PC-9 (cell line): Measurements from ENCODE around the gene KIF24. TPM values are rescaled to one million over a fixed set of nuclear protein-coding genes. Genes with fewer than 3 reads are reported as not detected.

Experiments
- BruUV-seq: library from RNA; stranded (reverse); fragments of 400-500 nt; replicated peaks from 2 replicates; lab custom pipeline; 2021; lab: Mats Ljungman, UMichigan
- CTCF ChIA-PET: fragments of 300-600 bp; sonication (Branson Sonifier 250); formaldehyde crosslinking; loops from one replicate; lab custom pipeline; 2022; ENCODE audit warnings: antibody characterized with exemption; lab: Charles Lee
- POLR2A ChIA-PET: fragments of 300-600 bp; sonication (Branson Sonifier 250); formaldehyde crosslinking; loops from one replicate; lab custom pipeline; 2022; ENCODE audit warnings: antibody characterized with exemption; ENCODE audit not compliant: unreplicated experiment; lab: Charles Lee
- DNase-seq, 2 experiments: peaks; one replicate each; pipeline versions ENCODE4 v3.0.0 to v3.0.0-alpha.2; 2015 to 2022; ENCODE audit warnings: mixed read lengths in 1 of 2
- H2AFZ ChIP-seq: fragments of 200-600 bp; sonication (generic); 2 replicates; pipeline ENCODE4 v1.8.1; 2017; ENCODE audit warnings: antibody characterized with exemption
- H3F3A ChIP-seq: fragments of 200-600 bp; sonication (generic); 2 replicates; pipeline ENCODE4 v1.8.1; 2017; ENCODE audit warnings: antibody characterized with exemption, mild to moderate bottlenecking, low read depth; ENCODE audit not compliant: insufficient read depth
- H3K27ac ChIP-seq: fragments of 200-600 bp; sonication (generic); 2 replicates; pipeline ENCODE4 v1.6.1; 2016; ENCODE audit warnings: mixed run types
- H3K27me3 ChIP-seq: fragments of 200-600 bp; sonication (generic); 2 replicates; pipeline ENCODE4 v1.6.1; 2016; ENCODE audit warnings: low read depth, mixed run types; ENCODE audit not compliant: insufficient read depth
- H3K36me3 ChIP-seq: fragments of 200-600 bp; sonication (generic); 2 replicates; pipeline ENCODE4 v1.6.1; 2016; ENCODE audit warnings: low read depth, mixed run types
- H3K4me1 ChIP-seq: fragments of 200-600 bp; sonication (generic); replicated peaks from 2 replicates; pipeline ENCODE4 v1.6.1; 2016; ENCODE audit warnings: mixed run types; ENCODE audit not compliant: insufficient read depth
- H3K4me2 ChIP-seq: fragments of 200-600 bp; sonication (generic); 2 replicates; pipeline ENCODE4 v1.6.1; 2017; ENCODE audit warnings: mixed run types
- H3K4me3 ChIP-seq: fragments of 200-600 bp; sonication (generic); 2 replicates; pipeline ENCODE4 v1.6.1; 2016; ENCODE audit warnings: mixed run types
- H3K79me2 ChIP-seq: fragments of 200-600 bp; sonication (generic); 2 replicates; pipeline ENCODE4 v1.6.1; 2017; ENCODE audit warnings: low read depth, mixed run types
- H3K9me2 ChIP-seq: fragments of 200-600 bp; sonication (generic); 2 replicates; pipeline ENCODE4 v1.8.1; 2017; ENCODE audit warnings: mild to moderate bottlenecking; ENCODE audit not compliant: insufficient read depth
- H3K9me3 ChIP-seq: fragments of 200-600 bp; sonication (generic); 2 replicates; pipeline ENCODE4 v1.8.1; 2016; ENCODE audit warnings: low read depth; ENCODE audit not compliant: insufficient read depth
- H4K20me1 ChIP-seq: fragments of 200-600 bp; sonication (generic); 2 replicates; pipeline ENCODE4 v1.8.1; 2017; ENCODE audit not compliant: insufficient read depth
- EZH2 ChIP-seq: fragments of 200-600 bp; sonication (generic); IDR thresholded peaks from 2 replicates; pipeline ENCODE4 v1.8.0; 2017; ENCODE audit warnings: antibody characterized with exemption, low read depth
- intact Hi-C: fragments of 100-400 bp; cut with micrococcal nuclease; formaldehyde crosslinking; loops from one replicate; pipeline ENCODE4 v1.10.0; 2022; ENCODE audit not compliant: unreplicated experiment
- total RNA-seq: library from RNA; stranded (reverse); gene quantifications from 2 replicates; pipeline ENCODE4 v1.2.3, GENCODE V29; 2021
- TF ChIP-seq, protein P1 (sequence below): fragments of 200-600 bp; sonication (generic); conservative IDR thresholded peaks from 2 replicates; pipeline ENCODE4 v1.6.1; 2017; ENCODE audit warnings: mixed run types, antibody characterized with exemption, mild to moderate bottlenecking, moderate library complexity

KIF24 gene
- total RNA-seq, 1 experiment from 2014 or later = 6.9 TPM

DNA sequence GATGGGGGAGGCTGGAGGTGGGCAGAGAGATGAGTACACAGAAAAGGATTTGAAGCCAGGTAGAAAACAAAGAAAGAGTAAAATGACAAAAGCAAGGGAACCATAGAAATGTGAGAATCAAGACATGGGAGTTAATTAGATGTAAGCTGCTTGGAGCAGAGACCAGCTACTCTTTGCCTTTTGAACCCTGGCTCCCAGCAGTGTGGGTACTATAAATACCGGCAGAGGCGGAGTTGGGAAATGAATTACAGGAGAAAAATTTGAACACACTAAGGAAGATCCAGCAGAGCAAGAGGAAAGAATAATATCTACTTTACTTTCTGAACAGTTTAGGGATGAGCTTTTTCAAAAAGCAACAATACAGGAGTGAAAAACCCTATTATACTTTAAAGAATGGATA is 36.5 kb downstream of the KIF24 start:
- Histone ChIP-seq H3K4me2 (no peak overlapping the region), H3K36me3 (no peaks in the 10 kb centered on the region), H3K4me3 (no peak overlapping the region), H3K27ac (no peak overlapping the region), H3K4me1 (no peaks in the 10 kb centered on the region), H3K79me2 (no peaks in the 10 kb centered on the region), H4K20me1 (no peaks in the 10 kb centered on the region), H3K9me3 (no peaks in the 10 kb centered on the region), H3F3A (no peaks in the 10 kb centered on the region), H2AFZ (no peak overlapping the region), H3K9me2 (no peaks in the 10 kb centered on the region), H3K27me3 (no peaks in the 10 kb centered on the region)
- ChIA-PET CTCF (no interaction called here), POLR2A (interaction anchor here (0.6 kb wide), 1 partner anchor 237 kb away, joined by 8 read pairs; no protein-coding TSS in a partner anchor)
- TF ChIP-seq EZH2 = no peak
- TF ChIP-seq, protein P1, sequence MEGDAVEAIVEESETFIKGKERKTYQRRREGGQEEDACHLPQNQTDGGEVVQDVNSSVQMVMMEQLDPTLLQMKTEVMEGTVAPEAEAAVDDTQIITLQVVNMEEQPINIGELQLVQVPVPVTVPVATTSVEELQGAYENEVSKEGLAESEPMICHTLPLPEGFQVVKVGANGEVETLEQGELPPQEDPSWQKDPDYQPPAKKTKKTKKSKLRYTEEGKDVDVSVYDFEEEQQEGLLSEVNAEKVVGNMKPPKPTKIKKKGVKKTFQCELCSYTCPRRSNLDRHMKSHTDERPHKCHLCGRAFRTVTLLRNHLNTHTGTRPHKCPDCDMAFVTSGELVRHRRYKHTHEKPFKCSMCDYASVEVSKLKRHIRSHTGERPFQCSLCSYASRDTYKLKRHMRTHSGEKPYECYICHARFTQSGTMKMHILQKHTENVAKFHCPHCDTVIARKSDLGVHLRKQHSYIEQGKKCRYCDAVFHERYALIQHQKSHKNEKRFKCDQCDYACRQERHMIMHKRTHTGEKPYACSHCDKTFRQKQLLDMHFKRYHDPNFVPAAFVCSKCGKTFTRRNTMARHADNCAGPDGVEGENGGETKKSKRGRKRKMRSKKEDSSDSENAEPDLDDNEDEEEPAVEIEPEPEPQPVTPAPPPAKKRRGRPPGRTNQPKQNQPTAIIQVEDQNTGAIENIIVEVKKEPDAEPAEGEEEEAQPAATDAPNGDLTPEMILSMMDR = no peak
- intact Hi-C loops = no loop called here
- no TSS peak for BruUV-seq
- no peak for DNase-seq

DNA sequence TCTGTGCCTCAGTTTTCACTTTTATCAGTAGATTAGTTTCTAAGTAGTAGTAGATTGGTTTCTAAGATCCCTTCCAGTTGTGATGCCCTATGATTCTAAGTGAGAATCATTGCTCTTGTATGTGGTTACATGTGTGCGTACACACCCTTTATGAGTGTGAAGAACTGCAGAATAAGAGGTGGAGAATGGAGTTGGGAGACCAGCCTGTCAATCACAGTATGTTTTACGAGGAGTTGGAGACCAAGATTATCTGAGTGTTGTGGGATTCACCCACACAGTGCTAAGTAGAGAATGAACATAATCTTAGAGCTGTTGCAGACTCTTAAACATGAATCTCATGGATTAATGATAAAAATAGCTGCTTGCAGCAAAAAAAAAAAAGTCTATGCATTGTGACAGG is 37.6 kb downstream of the KIF24 start:
- no peaks in the 10 kb centered on the region for H3K36me3 ChIP-seq
- no peak overlapping the region for H3K4me2 ChIP-seq
- no peak for DNase-seq
- H2AFZ ChIP-seq = no peak overlapping the region
- H3K27me3 ChIP-seq = no peaks in the 10 kb centered on the region
- intact Hi-C loops = no loop called here
- no peak overlapping the region for H3K4me3 ChIP-seq
- no peaks in the 10 kb centered on the region for H3K9me2 ChIP-seq
- H3K9me3 ChIP-seq = no peaks in the 10 kb centered on the region
- no TSS peak for BruUV-seq
- H3K27ac ChIP-seq = no peak overlapping the region
- no peaks in the 10 kb centered on the region for H3K79me2 ChIP-seq
- ChIA-PET POLR2A (no interaction called here), CTCF (no interaction called here)
- no peaks in the 10 kb centered on the region for H3K4me1 ChIP-seq
- no peaks in the 10 kb centered on the region for H4K20me1 ChIP-seq
- TF ChIP-seq, protein P1 = no peak
- no peak for TF ChIP-seq EZH2
- no peaks in the 10 kb centered on the region for H3F3A ChIP-seq

DNA sequence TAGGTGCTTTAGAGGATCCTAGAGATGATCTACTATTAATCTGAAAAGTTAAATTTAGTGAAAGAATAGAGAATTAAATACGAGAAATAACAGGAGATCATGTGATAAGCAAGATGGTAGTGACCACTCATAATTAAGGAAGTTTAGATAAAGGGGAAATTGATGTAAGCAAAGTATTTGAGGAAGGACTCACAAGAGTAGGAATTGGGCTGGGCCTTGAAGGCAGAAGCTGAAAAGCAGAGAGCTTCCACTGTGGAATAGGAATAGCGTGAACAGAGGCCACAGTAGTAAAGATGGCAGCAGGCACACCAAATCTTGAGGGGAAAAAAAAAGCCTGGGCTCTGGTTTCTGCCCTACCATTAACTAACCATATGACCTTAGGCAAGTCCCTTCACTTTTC is 38.0 kb downstream of the KIF24 start:
- no peak overlapping the region for H3K4me3 ChIP-seq
- H3K27me3 ChIP-seq = no peaks in the 10 kb centered on the region
- ChIA-PET POLR2A (no interaction called here), CTCF (no interaction called here)
- H3K4me2 ChIP-seq = no peak overlapping the region
- DNase-seq = no peak
- H3F3A ChIP-seq = no peaks in the 10 kb centered on the region
- H3K36me3 ChIP-seq = no peaks in the 10 kb centered on the region
- BruUV-seq = no TSS peak
- H3K4me1 ChIP-seq = no peaks in the 10 kb centered on the region
- H4K20me1 ChIP-seq = no peaks in the 10 kb centered on the region
- no peaks in the 10 kb centered on the region for H3K9me3 ChIP-seq
- intact Hi-C loops = no loop called here
- no peak overlapping the region for H2AFZ ChIP-seq
- TF ChIP-seq, protein P1 = no peak
- no peak for TF ChIP-seq EZH2
- no peak overlapping the region for H3K27ac ChIP-seq
- H3K79me2 ChIP-seq = no peaks in the 10 kb centered on the region
- H3K9me2 ChIP-seq = no peaks in the 10 kb centered on the region
